ENCODE data around the gene B3GALNT1. TPM values are rescaled to one million over a fixed set of nuclear protein-coding genes. Genes with fewer than 3 reads are reported as not detected.

B3GALNT1 gene
- total RNA-seq, result 38.1 TPM

GRCh38 chr3:161104561-161105551 is at the start of gene B3GALNT1:
TSS of gene B3GALNT1 (minus strand) at chr3:161105349. CDS start at chr3:161086754, 18,595 bp downstream.

Other genes with a start within 250 kb of the B3GALNT1 start
- 52.3 TPM for gene NMD3, start 116.0 kb upstream of the B3GALNT1 start, total RNA-seq

Measured in metanephros (tissue), 1 donor.